HG02852 (cell line): ENCODE data around the gene NDEL1.

Experiments
- ATAC-seq: cut with Tn5 transposase; IDR thresholded peaks from one replicate; pipeline ENCODE4 v1.9.1; 2021; ENCODE audit warnings: mild to moderate bottlenecking, moderate library complexity; ENCODE audit not compliant: unreplicated experiment

NDEL1 gene

DNA sequence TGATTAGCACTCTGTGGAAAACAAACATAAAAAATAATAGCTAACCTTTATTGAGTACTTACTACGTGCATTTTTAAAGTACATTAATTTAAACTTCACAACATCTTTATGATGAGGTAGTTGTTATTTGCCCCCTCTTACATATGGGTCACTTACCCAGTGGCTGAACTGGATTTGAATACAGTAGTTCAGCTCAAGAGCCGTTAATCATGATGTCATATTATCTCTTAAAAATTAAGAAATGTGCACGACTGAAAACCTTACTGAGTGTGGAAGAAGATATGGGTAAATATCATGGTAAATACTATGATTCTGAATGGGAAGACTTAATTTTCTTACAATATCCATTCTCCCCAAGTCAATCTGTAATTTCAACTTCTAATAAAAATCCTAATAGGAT lies 17.6 kb downstream of the NDEL1 start:
- no peak for ATAC-seq

DNA sequence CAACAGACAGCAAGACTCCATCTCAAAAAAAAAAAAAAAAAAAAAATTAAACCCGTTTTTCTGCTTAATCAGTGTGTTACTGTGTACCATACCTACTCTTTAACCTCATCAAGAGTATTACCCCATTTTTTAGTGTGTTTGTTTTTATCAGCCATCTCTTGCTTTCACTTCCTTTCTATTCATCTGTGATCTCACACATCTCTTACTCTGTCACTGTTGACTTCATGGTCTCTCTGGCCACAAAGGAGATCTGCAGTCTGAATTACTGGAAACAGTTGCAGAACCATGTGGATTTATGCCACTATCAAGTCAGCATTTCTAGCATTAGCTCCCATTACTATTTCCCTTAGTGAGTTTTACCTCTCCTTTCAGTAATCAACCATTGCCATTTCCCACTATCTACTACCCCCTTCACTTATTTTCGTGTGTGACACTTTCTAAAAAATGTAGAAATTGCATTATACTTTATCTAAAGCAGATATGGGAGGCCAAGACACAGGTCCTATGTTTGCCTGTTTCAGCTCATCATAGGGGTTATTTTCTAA lies 20.1 kb downstream of the NDEL1 start:
- ATAC-seq: no peak

DNA sequence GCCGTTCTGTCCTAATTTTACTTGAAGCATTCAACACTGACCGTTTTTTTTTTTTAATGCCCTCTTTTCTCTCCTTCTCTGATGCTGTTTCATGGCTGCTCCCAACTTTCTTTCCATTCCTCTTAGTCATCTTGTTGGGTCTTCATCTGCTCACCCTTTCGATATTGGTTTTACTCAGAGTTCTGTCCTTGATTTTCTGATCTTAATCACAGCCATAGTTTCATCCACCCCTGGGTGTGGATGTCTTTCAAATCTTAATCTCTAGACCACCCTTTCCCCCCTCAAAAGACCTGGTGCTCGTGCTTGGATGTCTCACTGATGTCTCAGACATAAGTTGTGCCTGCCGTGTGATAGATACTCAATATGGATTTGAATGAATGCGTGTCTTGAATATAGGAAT lies 22.4 kb downstream of the NDEL1 start:
- no peak for ATAC-seq

DNA sequence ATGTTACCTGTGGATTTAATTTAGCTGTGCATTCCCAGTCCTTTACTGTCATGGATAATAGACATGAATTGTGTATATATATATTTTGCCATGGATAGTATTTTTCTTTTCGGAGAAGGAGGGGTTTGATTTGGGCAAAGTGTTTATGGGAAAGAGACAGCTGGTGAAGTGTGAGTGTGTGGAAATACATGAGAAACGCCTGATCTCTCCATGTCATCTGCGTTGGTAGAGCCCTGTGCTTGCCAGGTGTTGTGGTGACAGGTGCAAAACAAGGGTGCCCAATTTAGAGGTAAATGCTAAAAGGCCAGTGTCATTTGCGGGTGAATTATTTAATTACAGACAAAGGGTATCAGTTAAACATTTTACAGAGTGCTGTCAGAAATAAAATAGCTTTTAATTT lies 23.4 kb downstream of the NDEL1 start:
- no peak for ATAC-seq

DNA sequence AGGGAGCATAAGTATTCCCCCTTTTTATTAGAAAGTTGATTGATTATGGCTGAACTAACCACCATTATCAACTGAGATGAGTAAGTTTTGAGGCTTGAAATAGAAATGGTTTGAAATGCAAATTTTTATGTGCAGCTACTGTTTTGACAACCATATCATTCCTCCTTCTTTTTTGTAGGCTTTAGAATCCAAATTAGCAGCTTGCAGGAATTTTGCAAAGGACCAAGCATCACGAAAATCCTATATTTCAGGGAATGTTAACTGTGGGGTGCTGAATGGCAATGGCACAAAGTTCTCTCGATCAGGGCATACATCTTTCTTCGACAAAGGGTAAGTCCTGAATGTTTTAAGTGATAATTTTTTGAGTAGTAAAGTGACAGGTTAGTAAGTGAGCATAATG lies 24.1 kb downstream of the NDEL1 start:
- no peak for ATAC-seq

DNA sequence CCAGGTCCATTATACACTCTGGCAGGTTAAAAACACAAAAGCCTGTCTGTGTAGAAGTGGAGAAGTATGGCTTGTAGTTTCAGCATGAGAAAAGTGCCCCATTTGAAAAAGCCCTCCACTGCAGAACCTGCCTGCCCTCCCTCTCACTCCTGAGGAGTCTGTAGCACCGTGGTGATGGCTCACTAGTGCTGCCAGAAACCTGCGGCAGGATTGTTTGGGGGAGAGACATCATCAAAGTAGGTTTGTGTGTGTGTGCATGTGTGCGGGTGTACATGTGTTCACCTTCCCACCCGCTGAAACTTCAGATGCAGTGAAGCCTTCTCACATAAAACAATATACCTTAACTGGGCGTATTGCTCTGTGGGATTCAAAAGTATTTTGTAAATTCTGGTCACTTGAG lies 26.9 kb downstream of the NDEL1 start:
- ATAC-seq: no peak

DNA sequence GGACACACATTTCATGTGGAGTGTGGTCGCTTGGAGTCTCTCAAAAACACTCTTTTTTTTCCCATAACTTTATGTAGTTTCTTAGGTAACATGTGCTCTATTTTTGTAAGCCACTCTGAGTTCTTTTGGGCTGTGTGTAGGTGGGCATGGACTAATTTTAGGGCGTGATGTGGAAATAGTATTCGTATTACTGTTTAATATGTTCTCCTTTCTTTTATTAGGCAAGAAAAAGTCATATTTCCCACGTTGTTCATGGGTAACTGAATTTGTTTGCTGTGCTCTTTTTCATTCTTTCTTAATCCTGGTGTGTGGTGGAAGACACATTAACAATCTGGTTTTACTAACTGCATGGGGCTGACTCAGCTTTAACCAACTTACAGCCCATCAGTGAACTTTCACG lies 27.4 kb downstream of the NDEL1 start:
- ATAC-seq: no peak

DNA sequence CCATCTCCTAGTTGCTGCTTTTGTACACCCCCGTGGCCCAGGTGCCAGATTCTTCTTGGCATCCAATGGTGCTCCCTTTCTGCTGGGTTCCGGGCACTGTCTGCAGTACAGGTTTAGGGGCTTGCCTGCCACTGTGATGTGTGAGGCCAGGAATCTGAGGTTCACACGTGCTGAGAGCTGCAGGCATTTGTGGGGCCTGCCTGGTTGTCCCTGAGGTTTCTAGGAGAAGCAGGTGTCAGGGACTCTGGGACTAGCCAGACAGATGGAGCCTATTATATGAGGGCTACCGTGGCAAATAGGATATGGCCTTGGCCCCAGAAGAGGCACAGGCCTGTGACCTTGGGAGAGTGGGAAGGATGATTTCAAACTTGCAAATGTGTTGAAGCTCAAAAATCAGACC lies 29.3 kb downstream of the NDEL1 start:
- no peak for ATAC-seq

DNA sequence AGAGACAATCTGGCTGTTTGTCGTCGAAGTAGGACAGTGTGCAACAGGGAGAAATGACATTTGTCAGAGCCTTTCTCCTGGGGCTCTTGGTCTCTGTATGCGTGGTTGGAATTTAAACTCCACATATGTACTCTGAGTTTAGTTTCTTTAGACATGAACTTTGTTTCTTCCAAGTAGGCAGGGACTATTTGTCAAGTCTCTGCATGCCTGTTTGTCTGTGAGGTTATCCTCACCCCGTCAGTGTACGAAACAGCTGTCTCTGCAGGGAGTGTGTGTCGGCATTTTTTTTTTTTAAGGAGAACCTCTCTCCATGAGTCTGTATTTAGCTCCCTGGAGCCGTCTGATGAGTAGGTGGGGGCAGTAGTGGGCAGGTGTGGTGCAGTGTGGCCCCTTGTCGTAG lies 29.7 kb downstream of the NDEL1 start:
- no peak for ATAC-seq

DNA sequence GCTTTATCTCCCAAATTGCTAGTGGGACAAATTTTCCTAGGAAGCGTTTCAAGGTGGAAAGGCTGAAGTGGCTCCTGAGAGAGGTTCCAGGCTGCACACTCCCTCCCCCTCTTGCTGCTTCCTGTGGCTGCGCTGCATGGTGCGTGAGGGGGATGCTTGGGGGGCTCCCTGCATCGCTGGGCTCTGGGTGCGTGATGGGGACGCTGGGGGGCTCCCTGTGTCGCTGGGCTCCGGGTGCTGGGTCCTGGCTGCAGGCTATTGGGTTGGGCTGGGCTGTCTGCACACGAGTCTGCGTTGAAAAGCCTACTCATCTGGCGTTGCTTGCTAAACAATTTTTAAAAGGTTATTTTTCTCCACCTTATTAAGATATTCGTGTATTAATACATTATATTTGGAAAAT lies 30.1 kb downstream of the NDEL1 start:
- ATAC-seq: no peak

DNA sequence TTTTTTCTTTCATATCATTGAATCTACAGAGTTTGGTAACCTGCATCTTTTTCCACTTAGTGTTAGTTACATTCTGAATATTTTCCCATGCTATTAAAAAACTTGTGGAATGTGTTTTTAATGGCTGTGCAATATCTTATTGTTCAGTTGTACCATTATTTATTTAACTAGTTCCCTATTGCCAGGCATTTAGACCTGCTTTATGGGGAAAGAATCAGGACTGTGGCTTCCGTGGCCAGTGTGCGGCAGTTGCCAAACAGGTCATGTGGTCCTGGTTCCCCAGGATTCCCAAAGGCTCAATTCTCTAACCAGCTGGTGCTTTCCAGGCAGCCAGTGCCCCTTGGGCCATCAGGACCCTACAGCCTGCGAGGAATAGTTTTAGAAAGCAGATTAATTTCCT lies 30.8 kb downstream of the NDEL1 start:
- ATAC-seq: no peak

DNA sequence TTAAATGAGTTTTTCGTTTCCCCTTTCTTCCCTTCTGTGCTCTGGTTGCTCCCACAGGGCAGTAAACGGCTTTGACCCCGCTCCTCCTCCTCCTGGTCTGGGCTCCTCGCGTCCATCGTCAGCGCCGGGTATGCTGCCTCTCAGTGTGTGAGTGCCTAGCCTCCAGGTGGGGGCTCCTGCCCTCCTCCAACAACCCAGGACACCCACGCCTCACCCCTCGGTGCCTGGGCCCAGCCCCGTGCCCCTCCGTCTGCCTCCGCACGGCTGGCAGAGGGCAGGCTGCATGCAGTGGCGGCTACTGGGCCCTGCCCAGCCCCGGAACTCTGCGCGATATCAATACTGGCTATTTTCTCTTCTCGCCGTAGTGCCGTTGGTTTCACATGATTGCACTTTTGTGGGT lies 31.2 kb downstream of the NDEL1 start:
- no peak for ATAC-seq

DNA sequence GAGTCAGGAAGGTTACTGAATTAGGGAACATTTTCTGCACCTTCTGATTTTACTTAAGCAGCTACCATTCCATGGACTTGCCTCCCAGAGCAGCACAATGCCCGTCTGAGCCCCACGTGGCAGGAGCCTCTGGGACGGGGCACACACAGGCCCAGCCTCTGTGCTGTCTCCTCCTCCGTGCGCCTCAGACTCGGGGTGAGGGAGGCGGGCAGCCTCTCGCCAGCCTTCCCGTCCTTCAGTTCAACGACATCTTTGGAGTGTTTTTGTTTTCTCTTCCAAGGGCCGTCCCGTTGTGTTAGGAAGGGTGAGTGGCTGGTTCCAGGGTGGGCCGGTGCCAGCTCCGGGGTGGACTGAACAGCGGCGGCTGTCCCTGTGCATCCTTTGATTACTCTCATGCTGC lies 31.8 kb downstream of the NDEL1 start:
- no peak for ATAC-seq

DNA sequence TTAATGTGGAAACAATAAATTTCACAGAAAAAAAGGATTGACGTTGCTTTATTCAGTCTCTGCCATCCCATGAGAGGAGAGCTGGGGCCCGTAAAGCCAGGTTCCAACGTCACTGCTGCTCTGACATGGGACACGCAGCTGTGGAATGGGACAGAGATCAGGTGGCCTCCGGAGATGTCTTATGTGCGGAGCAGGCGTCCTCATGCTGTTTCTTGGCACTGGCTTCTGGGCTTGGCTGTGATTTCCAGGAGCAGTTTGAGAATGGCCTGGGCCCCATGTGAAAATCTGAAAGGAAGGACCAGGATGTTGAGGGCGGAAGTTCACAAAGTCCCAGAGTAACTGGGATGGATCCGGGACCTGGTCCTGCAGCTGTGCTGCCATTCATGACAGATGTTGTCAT lies 32.4 kb downstream of the NDEL1 start:
- no peak for ATAC-seq

DNA sequence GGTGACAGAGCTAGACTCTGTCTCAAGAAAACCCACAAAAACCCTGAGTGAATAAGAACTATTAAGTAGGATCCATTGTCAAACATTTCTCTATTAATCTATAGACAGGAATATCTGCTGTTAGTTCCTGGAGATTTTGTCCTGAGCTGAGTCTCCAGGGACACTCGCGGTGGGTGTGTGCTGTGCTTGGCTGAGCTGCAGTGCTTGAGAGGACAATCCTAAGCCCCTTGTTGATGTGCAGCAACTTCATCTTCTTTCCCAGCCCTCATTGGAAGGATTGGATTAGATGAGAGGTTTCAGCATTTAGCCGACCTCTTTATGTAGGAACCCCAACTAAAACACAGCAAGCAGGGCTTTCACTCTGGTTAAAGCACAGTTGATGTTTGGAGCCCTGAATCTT lies 33.3 kb downstream of the NDEL1 start:
- ATAC-seq: no peak

DNA sequence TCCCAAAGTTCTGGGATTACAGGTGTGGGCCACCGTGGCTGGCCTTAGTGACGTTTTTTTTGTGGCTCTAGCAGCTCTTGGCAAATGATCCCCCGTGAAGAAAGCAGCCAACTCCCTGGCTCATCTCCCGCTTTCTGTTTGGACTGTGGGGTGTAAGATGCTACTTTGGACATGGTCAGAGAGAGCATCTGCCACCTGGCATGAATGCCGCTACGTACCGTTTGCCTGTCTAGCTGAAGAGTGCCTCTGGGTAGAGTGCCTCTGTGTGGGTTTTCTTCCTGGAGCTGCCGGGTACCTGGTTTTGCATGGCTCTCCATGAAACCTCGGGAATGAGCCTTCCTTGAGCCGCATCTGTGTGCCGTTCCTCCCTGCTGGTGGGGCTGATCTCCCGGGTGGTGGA lies 34.3 kb downstream of the NDEL1 start:
- ATAC-seq: no peak

DNA sequence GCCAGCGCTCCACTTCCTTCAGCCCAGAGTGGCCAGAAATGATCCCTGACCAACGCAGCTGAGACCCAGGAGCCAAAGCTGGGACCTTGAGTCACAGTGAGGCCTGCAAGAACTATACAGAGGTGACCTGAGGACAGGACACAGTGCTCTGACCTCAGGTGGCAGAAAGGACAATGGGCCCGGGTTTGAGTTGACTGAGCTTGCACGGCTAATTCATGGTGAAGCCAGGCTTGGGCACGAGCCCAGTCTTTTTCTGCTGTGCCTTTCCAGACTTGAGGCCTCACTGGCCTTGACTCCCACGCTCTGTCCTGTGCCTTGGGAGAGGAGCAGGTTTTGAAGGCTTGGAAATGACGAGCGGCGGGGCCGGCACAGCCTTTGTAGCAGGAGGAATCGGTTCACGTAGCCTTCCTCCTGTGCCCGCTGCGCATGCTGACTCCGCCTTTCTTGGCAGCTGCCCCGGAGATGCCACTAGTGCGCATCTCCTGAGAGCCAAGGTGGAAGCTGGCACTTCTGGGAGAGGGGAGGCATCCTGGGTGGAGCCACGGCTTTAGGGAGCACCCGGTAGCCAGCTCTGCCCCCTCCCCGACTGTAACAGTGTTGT lies 34.9 kb downstream of the NDEL1 start:
- ATAC-seq: no peak

DNA sequence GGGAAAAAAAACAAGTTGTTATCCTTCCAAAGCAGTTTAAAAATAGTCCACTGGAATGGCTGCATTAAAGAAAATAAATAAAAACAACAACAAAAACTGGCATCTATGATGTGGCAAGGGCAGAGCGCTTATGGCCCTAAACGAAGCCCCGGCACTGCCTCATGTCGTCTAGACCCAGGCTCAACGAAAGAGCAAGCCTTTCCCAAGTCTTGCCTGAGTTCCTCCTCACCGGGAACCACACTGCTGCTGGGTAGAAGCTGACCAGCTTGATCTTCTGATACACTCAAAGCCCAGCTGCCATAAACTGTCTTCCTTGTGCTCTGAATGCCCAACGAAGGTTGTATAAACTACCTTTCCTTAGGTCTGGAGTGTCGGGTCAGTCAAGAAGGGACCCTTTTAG lies 37.0 kb downstream of the NDEL1 start:
- no peak for ATAC-seq

DNA sequence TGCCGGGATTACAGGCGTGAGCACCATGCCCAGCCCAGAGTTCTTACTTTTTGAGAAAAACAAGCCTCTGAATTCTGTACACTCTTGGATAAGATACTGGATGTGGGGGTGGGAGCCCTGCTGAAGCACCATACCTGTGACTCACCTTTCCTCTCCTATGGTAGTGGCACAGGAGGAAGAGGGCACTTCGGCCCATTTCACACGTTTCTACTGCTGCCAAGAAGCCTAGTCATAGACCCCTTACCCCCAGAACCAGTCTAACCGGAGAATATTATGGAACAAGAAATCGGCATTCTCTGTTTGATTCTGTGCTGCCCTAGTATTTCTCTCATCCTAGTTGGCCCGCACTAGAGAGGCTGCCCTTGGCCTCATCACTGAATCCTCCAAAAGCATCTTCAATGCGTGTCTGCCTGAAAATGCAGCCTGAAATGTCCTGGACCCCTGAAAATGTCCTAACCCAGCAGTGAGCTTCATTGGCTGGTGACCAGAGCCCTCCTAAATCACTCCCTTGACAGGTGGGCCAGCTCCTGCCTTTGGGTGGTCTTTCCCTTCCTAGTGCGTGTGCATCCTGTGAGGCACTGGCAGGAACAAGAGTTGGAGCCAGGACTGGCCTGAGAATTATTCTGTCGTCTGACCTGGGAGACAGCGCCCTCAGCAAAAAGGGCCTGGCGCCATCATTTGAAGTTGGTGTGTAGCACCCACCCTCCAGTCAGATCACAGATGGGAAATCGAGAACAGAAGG lies 37.9 kb downstream of the NDEL1 start:
- no peak for ATAC-seq

DNA sequence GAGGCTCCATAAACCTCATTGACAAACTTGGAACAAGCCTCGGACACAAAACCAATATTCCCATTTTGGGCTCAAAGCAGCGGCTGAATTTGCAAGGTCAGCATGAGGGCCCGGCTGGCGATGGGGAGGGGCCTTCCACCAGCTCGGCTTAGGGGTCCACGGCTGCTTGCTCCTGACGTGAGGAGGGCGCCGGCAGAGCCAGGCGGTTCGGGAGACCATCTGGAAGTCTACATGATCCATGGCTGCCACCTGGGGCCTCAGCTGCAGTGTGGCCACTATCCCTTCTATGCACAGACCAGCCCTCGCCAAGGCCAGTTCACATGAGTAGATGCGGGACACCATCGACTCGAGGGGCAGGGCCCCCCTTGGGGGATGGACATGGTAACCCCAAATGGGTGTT lies 39.1 kb downstream of the NDEL1 start:
- no peak for ATAC-seq

DNA sequence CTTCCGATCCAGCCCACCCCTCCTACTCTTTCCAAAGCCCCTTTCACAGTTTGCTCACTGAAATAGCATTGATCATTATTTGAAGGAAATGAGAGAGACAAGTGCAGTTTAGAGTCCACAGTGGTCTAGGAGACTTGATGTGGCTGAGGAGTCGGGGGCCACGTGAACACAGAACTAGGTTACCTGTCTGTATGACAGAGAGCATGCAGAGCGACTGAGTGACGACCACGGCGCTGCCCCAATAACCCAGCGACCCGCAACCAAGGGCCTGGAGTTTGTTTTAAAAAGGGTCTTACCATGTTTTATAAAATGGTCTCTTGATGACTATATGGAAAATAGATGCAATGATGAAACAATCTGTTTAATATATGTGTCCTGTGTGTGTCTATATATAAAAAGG lies 39.5 kb downstream of the NDEL1 start:
- no peak for ATAC-seq

DNA sequence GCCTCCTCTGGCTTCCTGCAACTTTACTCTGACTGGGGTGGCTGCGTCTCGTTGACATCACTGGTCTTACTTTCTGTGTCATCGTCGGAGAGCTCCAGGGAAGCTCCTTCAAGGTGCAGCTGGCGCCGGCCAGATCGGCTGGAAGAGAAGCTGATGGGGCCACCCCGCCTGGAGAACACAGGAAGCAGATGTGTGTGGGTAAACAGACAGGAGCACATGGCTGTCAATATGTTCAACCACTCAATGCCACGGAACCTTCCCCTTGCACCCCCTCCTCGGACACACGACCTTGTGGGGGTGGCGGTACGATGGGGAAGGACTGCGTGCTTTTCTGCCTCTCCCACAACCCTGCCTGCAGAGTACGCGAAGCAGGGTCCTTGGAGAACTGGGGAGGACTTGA lies 40.1 kb downstream of the NDEL1 start:
- ATAC-seq: no peak

DNA sequence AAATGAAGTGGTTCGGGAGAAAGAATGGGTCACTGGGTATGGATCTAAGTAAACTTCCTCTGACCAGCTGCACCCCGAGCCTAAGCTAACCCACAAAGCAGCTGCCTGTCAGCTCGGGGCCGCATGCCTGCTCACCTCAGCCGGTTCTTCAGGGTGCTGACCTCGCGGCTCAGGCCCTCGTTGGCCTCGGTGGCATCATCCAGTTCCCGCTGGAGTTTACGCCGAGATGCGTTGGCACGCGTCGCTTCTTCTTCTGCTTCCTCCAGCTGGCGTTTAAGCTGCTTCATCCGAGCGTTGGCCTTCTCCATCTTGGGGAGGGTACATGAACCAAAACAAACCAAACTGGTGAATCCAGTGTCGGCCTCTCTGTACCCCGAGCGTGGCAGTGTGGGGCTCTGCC lies 41.1 kb downstream of the NDEL1 start:
- no peak for ATAC-seq
